ENCODE data around the gene RNASE7. TPM values are rescaled to one million over a fixed set of nuclear protein-coding genes. Genes with fewer than 3 reads are reported as not detected.

Gene RNASE7
- total RNA-seq, 1 experiment from 2014 or later, result not detected

DNA sequence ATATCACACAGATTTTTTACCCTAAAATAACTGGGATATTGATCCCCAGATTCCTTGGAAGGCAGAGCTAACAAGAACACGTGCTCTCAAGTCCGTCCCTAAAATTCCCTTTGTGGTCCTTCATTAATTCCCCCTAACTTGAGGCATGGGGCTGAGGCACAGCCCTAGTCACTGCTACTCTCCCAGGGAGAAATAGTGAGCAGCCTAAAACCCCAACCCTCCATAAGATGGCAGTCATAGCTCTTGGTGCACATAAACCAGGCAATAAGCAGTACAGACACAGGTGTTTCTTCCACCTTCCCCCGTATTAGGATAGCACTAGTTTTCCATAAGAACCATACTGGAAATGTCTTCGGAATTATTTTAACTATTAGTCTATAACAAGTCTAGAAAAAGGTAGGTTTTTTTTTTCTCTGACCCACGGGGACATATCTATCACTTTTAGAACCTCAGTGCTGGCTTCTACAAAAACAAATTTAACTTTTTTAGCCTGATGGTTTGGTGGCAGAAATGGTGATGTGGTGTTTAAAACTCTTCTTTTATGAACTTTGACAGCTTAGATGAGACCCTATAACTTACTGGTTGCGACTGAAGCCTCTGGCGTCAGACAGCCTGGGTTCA lies 24.8 kb downstream of the RNASE7 start:
- H3K9ac ChIP-seq (ENCODE audit: low read length), result no peak overlapping the region
- TF ChIP-seq RAD21 (IDR thresholded peaks at IDR 0.05; ENCODE audit: low read depth) (peak; percentile 57), CTCF (IDR thresholded peaks at IDR 0.05 in 2 of 3, conservative IDR thresholded peaks at IDR 0.05 in 1 of 3; ENCODE audit: borderline replicate concordance in 1 of 3, insufficient read depth in 1 of 3, low read depth in 2 of 3, low read length in 2 of 3) (peak; percentile 30 to 52 (median 40); a peak in 4 of 6 replicates)
- TF ChIP-seq, protein P1, sequence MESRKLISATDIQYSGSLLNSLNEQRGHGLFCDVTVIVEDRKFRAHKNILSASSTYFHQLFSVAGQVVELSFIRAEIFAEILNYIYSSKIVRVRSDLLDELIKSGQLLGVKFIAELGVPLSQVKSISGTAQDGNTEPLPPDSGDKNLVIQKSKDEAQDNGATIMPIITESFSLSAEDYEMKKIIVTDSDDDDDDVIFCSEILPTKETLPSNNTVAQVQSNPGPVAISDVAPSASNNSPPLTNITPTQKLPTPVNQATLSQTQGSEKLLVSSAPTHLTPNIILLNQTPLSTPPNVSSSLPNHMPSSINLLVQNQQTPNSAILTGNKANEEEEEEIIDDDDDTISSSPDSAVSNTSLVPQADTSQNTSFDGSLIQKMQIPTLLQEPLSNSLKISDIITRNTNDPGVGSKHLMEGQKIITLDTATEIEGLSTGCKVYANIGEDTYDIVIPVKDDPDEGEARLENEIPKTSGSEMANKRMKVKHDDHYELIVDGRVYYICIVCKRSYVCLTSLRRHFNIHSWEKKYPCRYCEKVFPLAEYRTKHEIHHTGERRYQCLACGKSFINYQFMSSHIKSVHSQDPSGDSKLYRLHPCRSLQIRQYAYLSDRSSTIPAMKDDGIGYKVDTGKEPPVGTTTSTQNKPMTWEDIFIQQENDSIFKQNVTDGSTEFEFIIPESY (IDR thresholded peaks at IDR 0.05; ENCODE audit: extremely low read depth, insufficient replicate concordance, low read length), result no peak
- H3K9me2 ChIP-seq (ENCODE audit: insufficient read depth), result no peaks in the 10 kb centered on the region
- H3K4me2 ChIP-seq (ENCODE audit: low read length), result no peak overlapping the region
- no peaks in the 10 kb centered on the region for H4K20me1 ChIP-seq (ENCODE audit: insufficient read depth)
- H3K4me1 ChIP-seq (ENCODE audit: control insufficient read depth in 1 of 2, insufficient read depth in 2 of 2, low read length in 2 of 2), result peaks cover 7 to 28% of the 10 kb centered on the region in 2 experiments
- H3K4me3 ChIP-seq (replicated peaks in 1 of 2; ENCODE audit: low read depth in 1 of 2, low read length in 2 of 2), result no peak overlapping the region
- intact Hi-C loops (cut with micrococcal nuclease), result no loop called here
- peak; percentile 41 for ATAC-seq
- no peaks in the 10 kb centered on the region for H3K9me3 ChIP-seq (ENCODE audit: control insufficient read depth in 1 of 2, insufficient read depth in 1 of 2, low read depth in 1 of 2, low read length in 2 of 2)
- no TSS peak for BruUV-seq (replicated peaks)
- no peaks in the 10 kb centered on the region for H3K36me3 ChIP-seq (ENCODE audit: control insufficient read depth in 1 of 2, insufficient read depth in 2 of 2, low read length in 2 of 2)
- H2AFZ ChIP-seq (ENCODE audit: low read depth, low read length, poor library complexity, severe bottlenecking), result no peak overlapping the region
- ChIA-PET POLR2A (interaction anchor here (0.8 to 2.6 kb wide), 2 partner anchors 38 to 52 kb away, joined by 3 to 14 read pairs; no protein-coding TSS in a partner anchor), CTCF (interaction anchor here (0.6 to 3.2 kb wide), 7 partner anchors 20 to 52 kb away, joined by 3 to 59 read pairs (median 5); no protein-coding TSS in a partner anchor), RAD21 (ENCODE audit: low non-redundant PET in 1 of 2, low total read pairs in 2 of 2, uncharacterized antibody in 2 of 2, unreplicated experiment in 2 of 2) (interaction anchor here (0.9 to 1.3 kb wide), 3 partner anchors 23 to 38 kb away, joined by 3 to 8 read pairs (median 3); no protein-coding TSS in a partner anchor)
- H3K79me2 ChIP-seq (ENCODE audit: insufficient read depth, low read length), result no peaks in the 10 kb centered on the region
- DNase-seq (ENCODE audit: low read depth, low spot score), result peak; percentile 19
- H3K27me3 ChIP-seq (ENCODE audit: insufficient read depth, low read length), result peaks cover 9% of the 10 kb centered on the region
- no peak overlapping the region for H3K27ac ChIP-seq (ENCODE audit: low read depth, low read length)
